ENCODE results near the gene EMSY.

The EMSY gene

DNA sequence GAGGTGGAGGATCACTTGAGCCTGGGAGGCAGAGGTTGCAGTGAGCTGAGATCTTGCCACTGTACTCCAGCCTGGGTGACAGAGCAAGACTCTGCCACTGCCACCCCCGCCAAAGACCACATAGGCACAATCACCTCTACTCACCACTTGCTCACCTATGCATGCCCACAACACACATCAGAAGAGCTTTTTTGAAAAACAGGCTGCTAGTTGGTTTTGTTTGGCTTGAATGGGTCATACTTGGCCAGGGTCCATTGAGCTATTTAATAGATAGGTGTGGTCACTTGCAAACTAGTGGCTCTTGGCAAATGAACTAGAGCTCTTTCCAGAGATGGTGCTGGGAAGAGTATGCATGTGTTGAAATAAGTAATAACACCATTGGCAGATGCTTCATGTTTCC lies 80.1 kb downstream of the EMSY start:
- DNase-seq (ENCODE audit: low read depth) = peak; percentile 76
- H3K4me3 ChIP-seq (ENCODE audit: control insufficient read depth, low read depth, low read length) = no peak overlapping the region
- TF ChIP-seq, protein P1, sequence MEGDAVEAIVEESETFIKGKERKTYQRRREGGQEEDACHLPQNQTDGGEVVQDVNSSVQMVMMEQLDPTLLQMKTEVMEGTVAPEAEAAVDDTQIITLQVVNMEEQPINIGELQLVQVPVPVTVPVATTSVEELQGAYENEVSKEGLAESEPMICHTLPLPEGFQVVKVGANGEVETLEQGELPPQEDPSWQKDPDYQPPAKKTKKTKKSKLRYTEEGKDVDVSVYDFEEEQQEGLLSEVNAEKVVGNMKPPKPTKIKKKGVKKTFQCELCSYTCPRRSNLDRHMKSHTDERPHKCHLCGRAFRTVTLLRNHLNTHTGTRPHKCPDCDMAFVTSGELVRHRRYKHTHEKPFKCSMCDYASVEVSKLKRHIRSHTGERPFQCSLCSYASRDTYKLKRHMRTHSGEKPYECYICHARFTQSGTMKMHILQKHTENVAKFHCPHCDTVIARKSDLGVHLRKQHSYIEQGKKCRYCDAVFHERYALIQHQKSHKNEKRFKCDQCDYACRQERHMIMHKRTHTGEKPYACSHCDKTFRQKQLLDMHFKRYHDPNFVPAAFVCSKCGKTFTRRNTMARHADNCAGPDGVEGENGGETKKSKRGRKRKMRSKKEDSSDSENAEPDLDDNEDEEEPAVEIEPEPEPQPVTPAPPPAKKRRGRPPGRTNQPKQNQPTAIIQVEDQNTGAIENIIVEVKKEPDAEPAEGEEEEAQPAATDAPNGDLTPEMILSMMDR (conservative IDR thresholded peaks at IDR 0.05; ENCODE audit: control insufficient read depth, insufficient read depth, low read depth, low read length) = no peak

DNA sequence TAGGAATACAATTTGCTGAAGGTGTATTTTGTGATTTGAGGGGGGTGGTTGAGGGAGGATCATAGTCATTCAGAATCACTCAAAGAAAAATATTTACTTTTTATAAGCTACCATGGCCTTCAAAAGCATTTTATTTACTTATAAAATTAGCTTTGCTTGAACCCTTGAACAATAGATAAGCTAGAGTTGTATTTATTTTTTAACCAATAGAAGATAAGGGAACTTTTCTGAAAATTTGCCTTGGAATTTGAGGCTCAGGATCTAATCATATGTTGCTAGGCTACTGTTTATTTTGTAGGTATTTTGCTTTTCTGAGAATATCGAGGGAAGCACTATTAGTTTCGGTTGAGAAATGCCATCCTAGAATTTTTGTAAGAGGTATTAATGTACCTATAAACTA lies 82.1 kb downstream of the EMSY start:
- no peak for DNase-seq (ENCODE audit: low read depth)

DNA sequence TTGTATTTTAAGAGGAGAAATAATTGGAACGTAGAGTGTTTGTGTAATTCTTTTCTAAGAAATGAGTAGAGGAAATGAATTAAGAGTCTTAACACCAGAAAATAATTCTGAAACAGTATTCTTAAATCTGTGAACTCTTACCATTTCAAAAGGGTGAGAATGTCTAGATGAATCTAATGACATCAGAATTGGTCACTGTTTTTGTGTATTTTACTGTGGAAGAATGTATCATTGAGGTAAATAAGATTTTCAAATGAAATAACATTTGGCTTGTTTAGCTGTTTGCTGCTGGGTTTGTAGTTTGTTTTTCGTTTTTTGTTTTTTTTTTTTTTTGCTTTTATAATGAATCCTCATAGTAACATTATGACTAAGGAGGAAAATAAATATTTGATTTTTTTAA lies 97.6 kb downstream of the EMSY start:
- DNase-seq (ENCODE audit: low read depth) = no peak
- no peak overlapping the region for H3K4me3 ChIP-seq (ENCODE audit: control insufficient read depth, low read depth, low read length)
- TF ChIP-seq, protein P1 (conservative IDR thresholded peaks at IDR 0.05; ENCODE audit: control insufficient read depth, insufficient read depth, low read depth, low read length) = no peak

More for the DNA sequence above, 82.1 kb downstream of the EMSY start:
- H3K4me3 ChIP-seq (ENCODE audit: control insufficient read depth, low read depth, low read length) = no peak overlapping the region
- TF ChIP-seq, protein P1 (conservative IDR thresholded peaks at IDR 0.05; ENCODE audit: control insufficient read depth, insufficient read depth, low read depth, low read length) = no peak

DNA sequence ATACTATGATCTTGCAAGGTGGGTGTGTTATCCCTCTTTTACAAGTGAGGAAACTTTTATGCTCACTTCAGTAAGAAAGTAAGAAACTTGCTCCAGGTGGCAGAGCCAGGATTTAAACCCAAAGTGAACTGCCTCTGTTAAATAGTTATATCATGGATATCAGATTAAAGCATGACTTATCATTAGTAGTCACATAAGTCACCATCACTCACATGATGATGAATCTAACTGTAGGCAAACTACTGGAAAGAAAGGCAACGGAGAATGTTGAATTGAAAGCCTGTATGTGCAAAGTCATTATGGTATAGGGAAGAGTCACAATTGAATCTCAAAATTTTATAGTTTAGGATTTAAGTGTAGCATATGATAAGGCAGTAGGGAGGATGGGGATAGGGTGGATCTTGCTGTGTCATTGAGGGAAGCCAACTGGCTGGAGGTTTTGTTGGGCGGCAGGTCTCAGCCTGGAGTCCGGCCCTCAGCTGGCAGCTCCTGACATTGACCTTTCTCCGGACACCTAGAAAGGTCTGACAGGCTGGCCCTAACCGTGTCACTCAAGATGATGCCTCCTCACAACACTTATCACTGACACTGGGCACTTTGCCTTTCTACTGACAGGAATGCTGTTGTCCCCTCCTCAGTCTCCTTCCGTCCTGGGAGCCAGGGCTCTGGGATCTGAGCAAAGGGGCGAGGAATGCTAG lies 98.3 kb downstream of the EMSY start:
- no peak overlapping the region for H3K4me3 ChIP-seq (ENCODE audit: control insufficient read depth, low read depth, low read length)
- DNase-seq (ENCODE audit: low read depth) = peak; percentile 39
- TF ChIP-seq, protein P1 (conservative IDR thresholded peaks at IDR 0.05; ENCODE audit: control insufficient read depth, insufficient read depth, low read depth, low read length) = no peak

DNA sequence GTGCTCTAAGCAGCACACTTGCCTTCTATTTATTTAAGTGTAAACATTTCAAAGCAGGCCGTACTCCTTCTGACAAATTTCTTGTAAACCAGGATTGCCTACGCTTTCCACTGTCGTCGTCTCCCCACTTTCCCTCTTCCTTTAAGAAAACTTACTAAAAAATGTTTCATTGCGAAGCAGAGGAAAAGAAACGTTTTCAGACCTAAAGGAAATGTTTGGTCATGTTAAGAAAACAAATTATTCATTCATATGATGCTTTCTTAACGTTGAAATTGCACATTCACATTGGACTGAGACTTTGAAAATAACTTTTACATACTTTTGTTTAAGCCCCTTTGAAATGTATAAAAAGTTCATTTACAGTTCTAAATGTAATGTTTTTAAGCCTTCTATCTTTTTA lies 106.0 kb downstream of the EMSY start:
- TF ChIP-seq, protein P1 (conservative IDR thresholded peaks at IDR 0.05; ENCODE audit: control insufficient read depth, insufficient read depth, low read depth, low read length) = no peak
- DNase-seq (ENCODE audit: low read depth) = no peak
- no peak overlapping the region for H3K4me3 ChIP-seq (ENCODE audit: control insufficient read depth, low read depth, low read length)

DNA sequence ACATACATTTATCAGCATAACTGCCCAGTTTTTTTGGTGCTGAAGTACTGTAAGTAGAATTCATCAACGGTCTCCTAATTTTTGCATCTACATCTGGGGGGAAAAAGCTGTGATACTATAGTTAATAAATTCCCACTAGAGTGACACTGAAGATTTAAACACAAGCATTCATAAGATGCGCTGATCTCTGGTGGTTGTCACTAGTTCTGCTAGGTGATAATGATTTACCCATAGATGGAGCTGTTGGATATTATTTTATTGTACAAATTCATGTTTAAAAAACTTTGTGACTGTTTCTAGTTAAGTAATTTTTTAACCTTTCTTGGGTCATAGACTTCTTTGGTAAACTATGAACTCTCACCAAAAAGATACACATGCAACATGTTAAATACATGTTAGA lies 106.6 kb downstream of the EMSY start:
- peak; percentile 19 for DNase-seq (ENCODE audit: low read depth)
- H3K4me3 ChIP-seq (ENCODE audit: control insufficient read depth, low read depth, low read length) = no peak overlapping the region
- TF ChIP-seq, protein P1 (conservative IDR thresholded peaks at IDR 0.05; ENCODE audit: control insufficient read depth, insufficient read depth, low read depth, low read length) = no peak

All from fibroblast of mammary gland (primary cell).